Testis (tissue), 3 donors: ENCODE data around the gene NARS2. TPM values are rescaled to one million over a fixed set of nuclear protein-coding genes. Genes with fewer than 3 reads are reported as not detected.
A peak's percentile ranks its signal among the peaks of the same experiment; 100 is the strongest.

ENCODE experiments used
- DNase-seq: peaks from one replicate; pipeline ENCODE4 v3.0.0-alpha.2; 2019
- H3K27ac ChIP-seq, 2 donors: fragments of 200-600 bp; sonication (generic); one replicate each; pipeline ENCODE4 v1.5.1; 2019
- H3K27me3 ChIP-seq: fragments of 200-600 bp; sonication (generic); one replicate; pipeline ENCODE4 v1.5.1; 2019
- H3K36me3 ChIP-seq: fragments of 200-600 bp; sonication (generic); one replicate; pipeline ENCODE4 v1.5.1; 2017; ENCODE audit warnings: low read depth; ENCODE audit errors: missing control alignments
- H3K4me1 ChIP-seq: fragments of 200-600 bp; sonication (generic); one replicate; pipeline ENCODE4 v1.5.1; 2019
- H3K4me3 ChIP-seq, 2 donors: fragments of 200-600 bp; sonication (generic); one replicate each; pipeline ENCODE4 v1.5.1; 2017 to 2019
- H3K9me3 ChIP-seq: fragments of 200-600 bp; sonication (generic); one replicate; pipeline ENCODE4 v1.5.1; 2017
- POLR2A ChIP-seq: fragments of 450-650 bp; IDR thresholded peaks from one replicate; pipeline ENCODE4 v1.6.1; 2017; ENCODE audit warnings: antibody characterized with exemption, mild to moderate bottlenecking, moderate library complexity
- WGBS, 2 donors: methylation state at CpG; one replicate each; pipeline ENCODE4 v1.1.5; 2018; 5-methylcytosine and 5-hydroxymethylcytosine counted together
- intact Hi-C: fragments of 100-400 bp; cut with DNase I; formaldehyde crosslinking; loops from one replicate; pipeline ENCODE4 v1.15.1; 2023; ENCODE audit warnings: low total_unique reads
- polyA plus RNA-seq: library from polyadenylated mRNA; stranded (reverse); fragments of 350-450 nt; fragmentation: Illumina TruSeq; extraction: RNeasy Lipid Tissue Mini Kit (QIAGEN cat#74804); gene quantifications from one replicate; pipeline ENCODE4 v1.2.3, GENCODE V29; 2014; ENCODE audit warnings: low read depth, low replicate concordance; ENCODE audit not compliant: insufficient read depth
- total RNA-seq, 2 donors: library from RNA; depleted of rRNA; stranded (reverse); fragments of >200 nt; gene quantifications; one replicate each; pipeline ENCODE4 v1.2.3, GENCODE V29; 2016
- TF ChIP-seq, protein P1 (sequence below), 3 experiments: fragments of 450-650 bp in 2 of 3; fragments of 200-600 bp in 1 of 3; sonication (generic) in 1 of 3; IDR thresholded peaks; one replicate each; pipeline ENCODE4 v1.5.1; 2016 to 2019; ENCODE audit warnings: antibody characterized with exemption in 3 of 3, mild to moderate bottlenecking in 2 of 3, moderate library complexity in 1 of 3

The NARS2 gene
- total and polyA plus RNA-seq, 3 donors from 2014 or later = 9.8 to 22.6 (median 21.3) TPM

DNA sequence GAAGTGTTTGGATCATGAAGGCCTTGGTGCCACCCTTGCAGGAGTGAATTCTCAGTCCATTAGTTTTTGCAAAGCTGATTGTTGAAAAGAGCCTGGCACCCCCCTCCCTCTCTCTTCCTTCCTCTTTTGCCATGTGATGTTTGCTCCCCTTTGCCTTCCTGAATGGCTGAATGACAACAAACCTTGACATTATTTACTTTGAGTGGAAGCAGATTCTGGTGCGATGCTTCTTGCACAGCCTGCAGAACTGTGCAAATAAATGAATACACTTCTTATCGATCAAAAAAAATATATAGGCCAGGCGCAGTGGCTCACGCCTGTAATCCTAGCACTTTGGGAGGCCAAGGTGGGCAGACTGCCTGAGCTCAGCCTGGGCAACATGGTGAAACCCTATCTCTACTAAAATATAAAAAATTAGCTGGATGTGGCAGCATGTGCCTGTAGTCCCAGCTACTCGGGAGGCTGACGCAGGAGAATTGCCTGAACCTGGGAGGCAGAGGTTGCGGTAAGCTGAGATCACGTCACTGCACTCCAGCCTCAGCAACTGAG is 2.0 kb upstream of the NARS2 start:
- 88 to 92% methylated on average over 8 of the region's 8 CpGs for WGBS, 2 donors
- intact Hi-C loops = no loop called here
- Histone ChIP-seq H3K4me1 (peaks cover 8% of the 10 kb centered on the region), H3K9me3 (no peaks in the 10 kb centered on the region), H3K27ac (no peak overlapping the region), H3K36me3 (no peaks in the 10 kb centered on the region), H3K27me3 (no peaks in the 10 kb centered on the region), H3K4me3 (no peak overlapping the region)
- no peak for TF ChIP-seq POLR2A
- TF ChIP-seq, protein P1, sequence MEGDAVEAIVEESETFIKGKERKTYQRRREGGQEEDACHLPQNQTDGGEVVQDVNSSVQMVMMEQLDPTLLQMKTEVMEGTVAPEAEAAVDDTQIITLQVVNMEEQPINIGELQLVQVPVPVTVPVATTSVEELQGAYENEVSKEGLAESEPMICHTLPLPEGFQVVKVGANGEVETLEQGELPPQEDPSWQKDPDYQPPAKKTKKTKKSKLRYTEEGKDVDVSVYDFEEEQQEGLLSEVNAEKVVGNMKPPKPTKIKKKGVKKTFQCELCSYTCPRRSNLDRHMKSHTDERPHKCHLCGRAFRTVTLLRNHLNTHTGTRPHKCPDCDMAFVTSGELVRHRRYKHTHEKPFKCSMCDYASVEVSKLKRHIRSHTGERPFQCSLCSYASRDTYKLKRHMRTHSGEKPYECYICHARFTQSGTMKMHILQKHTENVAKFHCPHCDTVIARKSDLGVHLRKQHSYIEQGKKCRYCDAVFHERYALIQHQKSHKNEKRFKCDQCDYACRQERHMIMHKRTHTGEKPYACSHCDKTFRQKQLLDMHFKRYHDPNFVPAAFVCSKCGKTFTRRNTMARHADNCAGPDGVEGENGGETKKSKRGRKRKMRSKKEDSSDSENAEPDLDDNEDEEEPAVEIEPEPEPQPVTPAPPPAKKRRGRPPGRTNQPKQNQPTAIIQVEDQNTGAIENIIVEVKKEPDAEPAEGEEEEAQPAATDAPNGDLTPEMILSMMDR (IDR thresholded peaks at IDR 0.05) = no peak
- no peak for DNase-seq

DNA sequence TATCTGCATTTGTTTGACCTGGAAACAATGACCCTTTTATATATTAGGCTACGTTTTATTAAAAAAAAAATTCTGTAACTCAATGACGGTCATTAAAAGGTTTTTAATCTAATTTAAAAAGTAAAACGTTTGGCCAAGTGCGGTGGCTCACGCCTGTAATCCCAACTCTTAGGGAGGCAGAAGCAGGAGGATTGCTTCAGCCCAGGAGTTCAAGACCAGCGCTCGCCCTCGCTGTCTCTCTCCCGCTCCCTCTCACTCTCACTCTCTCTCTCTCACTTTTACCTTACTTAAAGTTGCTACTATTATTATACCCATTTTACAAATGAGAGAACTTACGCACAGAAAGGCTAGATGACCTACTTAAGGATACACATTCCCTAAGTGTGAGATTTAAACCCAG is 814 bp upstream of the NARS2 start:
- Histone ChIP-seq H3K36me3 (no peaks in the 10 kb centered on the region), H3K9me3 (no peaks in the 10 kb centered on the region), H3K4me1 (peaks cover 8% of the 10 kb centered on the region), H3K27me3 (no peaks in the 10 kb centered on the region), H3K4me3 (peak overlapping the region; percentile 75 to 88), H3K27ac (peak overlapping the region; percentile 84 to 89)
- intact Hi-C loops = no loop called here
- DNase-seq = no peak
- TF ChIP-seq, protein P1 (IDR thresholded peaks at IDR 0.05) = no peak
- no peak for TF ChIP-seq POLR2A
- WGBS, 2 donors = 36 to 41% methylated on average over 10 of the region's 10 CpGs

DNA sequence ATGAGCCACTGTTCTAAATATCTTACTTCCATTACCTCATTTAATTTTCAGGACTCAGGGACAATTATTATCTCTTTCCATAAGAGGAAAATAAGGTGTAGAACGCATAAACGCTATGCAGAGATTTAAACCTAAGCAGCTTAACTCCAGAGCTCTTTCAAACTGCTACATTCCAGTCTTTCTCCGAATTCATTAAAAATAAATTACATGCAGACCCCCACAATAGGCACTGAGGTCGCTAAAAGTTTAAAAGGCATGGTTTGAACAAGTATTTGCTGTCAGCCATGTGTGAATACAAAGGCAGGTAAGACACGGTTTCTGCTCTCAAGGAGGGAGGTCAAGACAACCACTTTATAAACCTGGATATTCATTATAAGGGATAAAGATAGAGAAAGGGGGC is 983 bp downstream of the NARS2 start:
- Histone ChIP-seq H3K4me3 (peak overlapping the region; percentile 75 to 88), H3K27me3 (no peaks in the 10 kb centered on the region), H3K4me1 (peaks cover 8% of the 10 kb centered on the region), H3K9me3 (no peaks in the 10 kb centered on the region), H3K36me3 (no peaks in the 10 kb centered on the region), H3K27ac (peak overlapping the region; percentile 84 to 89)
- 1 to 4% methylated on average over 5 of the region's 5 CpGs for WGBS, 2 donors
- TF ChIP-seq, protein P1 (IDR thresholded peaks at IDR 0.05) = no peak
- no peak for TF ChIP-seq POLR2A
- intact Hi-C loops = no loop called here
- DNase-seq = no peak

DNA sequence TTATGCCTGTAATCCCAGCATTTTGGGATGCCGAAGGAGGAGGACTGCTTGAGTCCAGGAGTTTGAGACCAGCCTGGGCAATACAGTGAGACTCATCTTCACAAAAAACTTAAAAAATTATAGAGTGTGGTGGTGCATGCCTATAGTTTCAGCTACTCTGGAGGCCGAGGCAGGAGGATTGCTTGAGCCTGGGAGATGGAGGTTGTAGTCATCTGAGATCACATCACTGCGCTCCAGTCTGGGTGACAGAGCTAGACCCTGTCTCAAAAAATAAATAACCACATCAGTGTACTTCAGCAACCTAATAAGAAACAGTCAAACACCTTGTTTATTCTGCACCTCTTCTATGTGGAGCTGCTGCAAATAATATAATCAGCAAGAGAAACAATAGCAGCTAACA is 1.4 kb downstream of the NARS2 start:
- no peaks in the 10 kb centered on the region for H3K27me3 ChIP-seq
- intact Hi-C loops = no loop called here
- no peaks in the 10 kb centered on the region for H3K36me3 ChIP-seq
- H3K27ac ChIP-seq = no peak overlapping the region
- DNase-seq = no peak
- no peak overlapping the region for H3K4me3 ChIP-seq
- TF ChIP-seq, protein P1 (IDR thresholded peaks at IDR 0.05) = no peak
- no peak for TF ChIP-seq POLR2A
- 47 to 69% methylated on average over 3 of the region's 3 CpGs for WGBS, 2 donors
- H3K4me1 ChIP-seq = peaks cover 8% of the 10 kb centered on the region
- no peaks in the 10 kb centered on the region for H3K9me3 ChIP-seq

DNA sequence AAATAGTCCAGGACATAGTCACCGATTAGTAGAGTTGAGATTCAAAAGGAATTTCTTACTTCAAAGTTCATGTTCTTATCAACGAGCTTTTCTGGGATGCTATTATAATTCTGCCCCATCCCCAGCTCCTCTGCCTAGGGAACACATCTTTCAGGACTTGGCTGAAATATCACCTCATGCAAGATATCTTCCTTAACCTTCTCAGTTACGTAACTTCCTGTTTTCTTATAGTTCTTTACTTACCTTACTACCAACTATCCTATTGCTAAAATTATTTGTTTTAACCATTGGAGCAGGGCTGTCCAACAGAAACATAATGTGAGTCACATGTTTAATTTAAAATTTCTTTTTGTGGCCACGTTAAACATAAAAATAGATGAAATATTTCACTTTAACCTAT is 2.3 kb downstream of the NARS2 start:
- intact Hi-C loops = no loop called here
- DNase-seq = no peak
- Histone ChIP-seq H3K4me3 (no peak overlapping the region), H3K9me3 (no peaks in the 10 kb centered on the region), H3K27me3 (no peaks in the 10 kb centered on the region), H3K36me3 (no peaks in the 10 kb centered on the region), H3K27ac (no peak overlapping the region), H3K4me1 (peaks cover 8% of the 10 kb centered on the region)
- TF ChIP-seq, protein P1 (IDR thresholded peaks at IDR 0.05) = no peak
- TF ChIP-seq POLR2A = no peak
- WGBS, 2 donors = 68 to 74% methylated on average over 4 of the region's 4 CpGs
